HPDE6-E6E7 (cell line): ENCODE results near the gene UBR1.

Source experiments
- DNase-seq: peaks from one replicate; pipeline ENCODE4 v3.0.0; 2011; ENCODE audit warnings: missing footprints; ENCODE audit errors: extremely low spot score

Gene UBR1

GRCh38 chr15:43107751-43108150 is 1.9 kb upstream of the UBR1 start:
- DNase-seq: no peak

- DNase-seq: no peak
Observed at GRCh38 chr15:43106486-43106829, 620 bp upstream of the UBR1 start.

GRCh38 chr15:43105077-43105736 is 631 bp downstream of the UBR1 start:
- DNase-seq: peak; percentile 13

GRCh38 chr15:43104426-43104825 is 1.4 kb downstream of the UBR1 start:
- peak; percentile 34 for DNase-seq

- peak; percentile 13 for DNase-seq
Observed at GRCh38 chr15:43103907-43104306, 1.9 kb downstream of the UBR1 start.

GRCh38 chr15:43102187-43102586 is 3.7 kb downstream of the UBR1 start:
- DNase-seq: no peak

GRCh38 chr15:43100971-43101370 is 4.9 kb downstream of the UBR1 start:
- peak; percentile 51 for DNase-seq

- DNase-seq: no peak
Observed at GRCh38 chr15:43099105-43099845, 6.6 kb downstream of the UBR1 start.

- no peak for DNase-seq
Observed at GRCh38 chr15:43096411-43096810, 9.4 kb downstream of the UBR1 start.

- no peak for DNase-seq
Observed at GRCh38 chr15:43095708-43096347, 10.0 kb downstream of the UBR1 start.

- DNase-seq: no peak
Observed at GRCh38 chr15:43095243-43095642, 10.6 kb downstream of the UBR1 start.

GRCh38 chr15:43094416-43095030 is 11.3 kb downstream of the UBR1 start:
- DNase-seq: no peak

GRCh38 chr15:43093026-43093425 is 12.8 kb downstream of the UBR1 start:
- no peak for DNase-seq

GRCh38 chr15:43091859-43092258 is 14.0 kb downstream of the UBR1 start:
- DNase-seq: no peak

- DNase-seq: no peak
Observed at GRCh38 chr15:43086551-43086950, 19.3 kb downstream of the UBR1 start.

GRCh38 chr15:43085921-43086320 is 19.9 kb downstream of the UBR1 start:
- DNase-seq: no peak

GRCh38 chr15:43082509-43082908 is 23.3 kb downstream of the UBR1 start:
- DNase-seq: no peak

- DNase-seq: no peak
Observed at GRCh38 chr15:43081283-43081682, 24.6 kb downstream of the UBR1 start.

GRCh38 chr15:43071451-43071850 is 34.4 kb downstream of the UBR1 start:
- no peak for DNase-seq

- DNase-seq: no peak
Observed at GRCh38 chr15:43070893-43071292, 34.9 kb downstream of the UBR1 start.

- no peak for DNase-seq
Observed at GRCh38 chr15:43070249-43070648, 35.6 kb downstream of the UBR1 start.

- DNase-seq: no peak
Observed at GRCh38 chr15:43067717-43068461, 37.9 kb downstream of the UBR1 start.
